Measurements from ENCODE around the gene SART3.
A peak's percentile ranks its signal among the peaks of the same experiment; 100 is the strongest.

The SART3 gene

GRCh38 chr12:108560752-108561719 is at the start of gene SART3:
TSS of gene SART3 (minus strand) at chr12:108561173. CDS start at chr12:108561154, 19 bp downstream.
- Histone ChIP-seq H3K9me3 (ENCODE audit: control insufficient read depth, low read length) (no peaks in the 10 kb centered on the region), H3K27me3 (ENCODE audit: control insufficient read depth, insufficient read depth, low read length) (no peaks in the 10 kb centered on the region), H3K36me3 (ENCODE audit: control insufficient read depth, insufficient read depth, low read length) (peaks cover 11% of the 10 kb centered on the region), H3K9ac (ENCODE audit: low read length) (peak within 1 kb of the TSS; percentile 94), H3K4me1 (ENCODE audit: control insufficient read depth, insufficient read depth, low read length) (peaks cover 30% of the 10 kb centered on the region), H3K4me3 (ENCODE audit: low read length) (peak within 1 kb of the TSS; percentile 98)

- Histone ChIP-seq H3K9ac (ENCODE audit: low read length) (no peak overlapping the region), H3K27me3 (ENCODE audit: control insufficient read depth, insufficient read depth, low read length) (no peaks in the 10 kb centered on the region), H3K4me3 (ENCODE audit: low read length) (no peak overlapping the region), H3K36me3 (ENCODE audit: control insufficient read depth, insufficient read depth, low read length) (no peaks in the 10 kb centered on the region), H3K4me1 (ENCODE audit: control insufficient read depth, insufficient read depth, low read length) (no peaks in the 10 kb centered on the region), H3K9me3 (ENCODE audit: control insufficient read depth, low read length) (no peaks in the 10 kb centered on the region)
Measured at GRCh38 chr12:108610336-108610815, 49.4 kb upstream of the SART3 start.

- Histone ChIP-seq H3K36me3 (ENCODE audit: control insufficient read depth, insufficient read depth, low read length) (no peaks in the 10 kb centered on the region), H3K4me1 (ENCODE audit: control insufficient read depth, insufficient read depth, low read length) (no peaks in the 10 kb centered on the region), H3K27me3 (ENCODE audit: control insufficient read depth, insufficient read depth, low read length) (no peaks in the 10 kb centered on the region), H3K9ac (ENCODE audit: low read length) (no peak overlapping the region), H3K4me3 (ENCODE audit: low read length) (no peak overlapping the region), H3K9me3 (ENCODE audit: control insufficient read depth, low read length) (no peaks in the 10 kb centered on the region)
Measured at GRCh38 chr12:108609537-108610335, 48.8 kb upstream of the SART3 start.

- no peaks in the 10 kb centered on the region for H3K27me3 ChIP-seq (ENCODE audit: control insufficient read depth, insufficient read depth, low read length)
- H3K4me1 ChIP-seq (ENCODE audit: control insufficient read depth, insufficient read depth, low read length), result no peaks in the 10 kb centered on the region
- H3K9me3 ChIP-seq (ENCODE audit: control insufficient read depth, low read length), result no peaks in the 10 kb centered on the region
- H3K36me3 ChIP-seq (ENCODE audit: control insufficient read depth, insufficient read depth, low read length), result no peaks in the 10 kb centered on the region
- H3K9ac ChIP-seq (ENCODE audit: low read length), result no peak overlapping the region
- no peak overlapping the region for H3K4me3 ChIP-seq (ENCODE audit: low read length)
Measured at GRCh38 chr12:108608616-108609015, 47.6 kb upstream of the SART3 start.

- Histone ChIP-seq H3K9me3 (ENCODE audit: control insufficient read depth, low read length) (no peaks in the 10 kb centered on the region), H3K4me3 (ENCODE audit: low read length) (no peak overlapping the region), H3K27me3 (ENCODE audit: control insufficient read depth, insufficient read depth, low read length) (no peaks in the 10 kb centered on the region), H3K36me3 (ENCODE audit: control insufficient read depth, insufficient read depth, low read length) (no peaks in the 10 kb centered on the region), H3K4me1 (ENCODE audit: control insufficient read depth, insufficient read depth, low read length) (no peaks in the 10 kb centered on the region), H3K9ac (ENCODE audit: low read length) (no peak overlapping the region)
Measured at GRCh38 chr12:108607981-108608600, 47.1 kb upstream of the SART3 start.

GRCh38 chr12:108606492-108606891 is 45.5 kb upstream of the SART3 start:
- no peak overlapping the region for H3K4me3 ChIP-seq (ENCODE audit: low read length)
- H3K9me3 ChIP-seq (ENCODE audit: control insufficient read depth, low read length), result no peaks in the 10 kb centered on the region
- no peaks in the 10 kb centered on the region for H3K36me3 ChIP-seq (ENCODE audit: control insufficient read depth, insufficient read depth, low read length)
- H3K9ac ChIP-seq (ENCODE audit: low read length), result no peak overlapping the region
- H3K27me3 ChIP-seq (ENCODE audit: control insufficient read depth, insufficient read depth, low read length), result no peaks in the 10 kb centered on the region
- no peaks in the 10 kb centered on the region for H3K4me1 ChIP-seq (ENCODE audit: control insufficient read depth, insufficient read depth, low read length)

- H3K9ac ChIP-seq (ENCODE audit: low read length), result no peak overlapping the region
- H3K9me3 ChIP-seq (ENCODE audit: control insufficient read depth, low read length), result no peaks in the 10 kb centered on the region
- no peaks in the 10 kb centered on the region for H3K4me1 ChIP-seq (ENCODE audit: control insufficient read depth, insufficient read depth, low read length)
- no peak overlapping the region for H3K4me3 ChIP-seq (ENCODE audit: low read length)
- H3K27me3 ChIP-seq (ENCODE audit: control insufficient read depth, insufficient read depth, low read length), result no peaks in the 10 kb centered on the region
- H3K36me3 ChIP-seq (ENCODE audit: control insufficient read depth, insufficient read depth, low read length), result no peaks in the 10 kb centered on the region
Measured at GRCh38 chr12:108605690-108606406, 44.9 kb upstream of the SART3 start.

- H3K9ac ChIP-seq (ENCODE audit: low read length), result no peak overlapping the region
- no peaks in the 10 kb centered on the region for H3K36me3 ChIP-seq (ENCODE audit: control insufficient read depth, insufficient read depth, low read length)
- no peaks in the 10 kb centered on the region for H3K27me3 ChIP-seq (ENCODE audit: control insufficient read depth, insufficient read depth, low read length)
- H3K9me3 ChIP-seq (ENCODE audit: control insufficient read depth, low read length), result no peaks in the 10 kb centered on the region
- no peak overlapping the region for H3K4me3 ChIP-seq (ENCODE audit: low read length)
- no peaks in the 10 kb centered on the region for H3K4me1 ChIP-seq (ENCODE audit: control insufficient read depth, insufficient read depth, low read length)
Measured at GRCh38 chr12:108605000-108605689, 44.2 kb upstream of the SART3 start.

- Histone ChIP-seq H3K27me3 (ENCODE audit: control insufficient read depth, insufficient read depth, low read length) (no peaks in the 10 kb centered on the region), H3K4me1 (ENCODE audit: control insufficient read depth, insufficient read depth, low read length) (no peaks in the 10 kb centered on the region), H3K36me3 (ENCODE audit: control insufficient read depth, insufficient read depth, low read length) (no peaks in the 10 kb centered on the region), H3K9ac (ENCODE audit: low read length) (no peak overlapping the region), H3K4me3 (ENCODE audit: low read length) (no peak overlapping the region), H3K9me3 (ENCODE audit: control insufficient read depth, low read length) (no peaks in the 10 kb centered on the region)
Measured at GRCh38 chr12:108604208-108604941, 43.4 kb upstream of the SART3 start.

GRCh38 chr12:108603743-108604142 is 42.8 kb upstream of the SART3 start:
- Histone ChIP-seq H3K27me3 (ENCODE audit: control insufficient read depth, insufficient read depth, low read length) (no peaks in the 10 kb centered on the region), H3K36me3 (ENCODE audit: control insufficient read depth, insufficient read depth, low read length) (no peaks in the 10 kb centered on the region), H3K4me1 (ENCODE audit: control insufficient read depth, insufficient read depth, low read length) (no peaks in the 10 kb centered on the region), H3K4me3 (ENCODE audit: low read length) (no peak overlapping the region), H3K9me3 (ENCODE audit: control insufficient read depth, low read length) (no peaks in the 10 kb centered on the region), H3K9ac (ENCODE audit: low read length) (no peak overlapping the region)

Data from mucosa of stomach (tissue), 1 donor.